NOMO-1 (cell line): ENCODE results near the gene ST3GAL3.
"Not testable (repeated sequence)": the region's sequence is repeated elsewhere in the genome, so short reads cannot be mapped to it uniquely, and the experiment has no call there.

Experiments
- DNase-seq, 2 experiments: peaks; one replicate each; lab custom pipeline; 2025; ENCODE audit not compliant: unreplicated experiment in 2 of 2; lab: John Stamatoyannopoulos, UW

Gene ST3GAL3

GRCh38 chr1:43814401-43814800, 107.1 kb downstream of the ST3GAL3 start:
- peak in 1 of 2 experiments; percentile 55 for DNase-seq

- DNase-seq, result no peak
These were observed 110.1 kb downstream of the ST3GAL3 start for GRCh38 chr1:43817304-43817939.

GRCh38 chr1:43818691-43819090, 111.4 kb downstream of the ST3GAL3 start:
- no peak for DNase-seq

GRCh38 chr1:43819357-43819756, 112.0 kb downstream of the ST3GAL3 start:
- DNase-seq, result no peak

GRCh38 chr1:43821471-43821870, 114.1 kb downstream of the ST3GAL3 start:
- no peak for DNase-seq

GRCh38 chr1:43822040-43822690, 114.8 kb downstream of the ST3GAL3 start:
- no peak for DNase-seq

GRCh38 chr1:43824795-43825194, 117.5 kb downstream of the ST3GAL3 start:
- no peak for DNase-seq

GRCh38 chr1:43828574-43828973, 121.2 kb downstream of the ST3GAL3 start:
- no peak for DNase-seq

GRCh38 chr1:43830802-43831201, 123.5 kb downstream of the ST3GAL3 start:
- peak in 1 of 2 experiments; percentile 15 for DNase-seq

- peak in 1 of 2 experiments; percentile 56 for DNase-seq
These were observed 124.5 kb downstream of the ST3GAL3 start for GRCh38 chr1:43831851-43832250.

- peak in 1 of 2 experiments; percentile 33 for DNase-seq
These were observed 124.9 kb downstream of the ST3GAL3 start for GRCh38 chr1:43832255-43832654.

GRCh38 chr1:43832998-43833397, 125.7 kb downstream of the ST3GAL3 start:
- no peak for DNase-seq

- DNase-seq, result not testable (repeated sequence)
These were observed 126.6 kb downstream of the ST3GAL3 start for GRCh38 chr1:43833902-43834279.

- DNase-seq, result peak; percentile 67 to 96
These were observed 127.1 kb downstream of the ST3GAL3 start for GRCh38 chr1:43834280-43835081.

- peak; percentile 90 to 93 for DNase-seq
These were observed 128.0 kb downstream of the ST3GAL3 start for GRCh38 chr1:43835082-43836021.

- DNase-seq, result peak; percentile 70 to 72
These were observed 129.1 kb downstream of the ST3GAL3 start for GRCh38 chr1:43836267-43836951.

- DNase-seq, result no peak
These were observed 131.7 kb downstream of the ST3GAL3 start for GRCh38 chr1:43839056-43839455.

- DNase-seq, result no peak
These were observed 134.2 kb downstream of the ST3GAL3 start for GRCh38 chr1:43841321-43842174.

GRCh38 chr1:43842175-43842498, 134.8 kb downstream of the ST3GAL3 start:
- no peak for DNase-seq
